SIG-M5 treated with dmso at 0.1 percent for 504 hours (cell line): ENCODE measurements around the gene DDX50.
"Not testable (repeated sequence)": the region's sequence is repeated elsewhere in the genome, so short reads cannot be mapped to it uniquely, and the experiment has no call there.

Source experiments
- DNase-seq: peaks from one replicate; lab custom pipeline; 2025; ENCODE audit not compliant: unreplicated experiment; lab: John Stamatoyannopoulos, UW

The DDX50 gene, protein sequence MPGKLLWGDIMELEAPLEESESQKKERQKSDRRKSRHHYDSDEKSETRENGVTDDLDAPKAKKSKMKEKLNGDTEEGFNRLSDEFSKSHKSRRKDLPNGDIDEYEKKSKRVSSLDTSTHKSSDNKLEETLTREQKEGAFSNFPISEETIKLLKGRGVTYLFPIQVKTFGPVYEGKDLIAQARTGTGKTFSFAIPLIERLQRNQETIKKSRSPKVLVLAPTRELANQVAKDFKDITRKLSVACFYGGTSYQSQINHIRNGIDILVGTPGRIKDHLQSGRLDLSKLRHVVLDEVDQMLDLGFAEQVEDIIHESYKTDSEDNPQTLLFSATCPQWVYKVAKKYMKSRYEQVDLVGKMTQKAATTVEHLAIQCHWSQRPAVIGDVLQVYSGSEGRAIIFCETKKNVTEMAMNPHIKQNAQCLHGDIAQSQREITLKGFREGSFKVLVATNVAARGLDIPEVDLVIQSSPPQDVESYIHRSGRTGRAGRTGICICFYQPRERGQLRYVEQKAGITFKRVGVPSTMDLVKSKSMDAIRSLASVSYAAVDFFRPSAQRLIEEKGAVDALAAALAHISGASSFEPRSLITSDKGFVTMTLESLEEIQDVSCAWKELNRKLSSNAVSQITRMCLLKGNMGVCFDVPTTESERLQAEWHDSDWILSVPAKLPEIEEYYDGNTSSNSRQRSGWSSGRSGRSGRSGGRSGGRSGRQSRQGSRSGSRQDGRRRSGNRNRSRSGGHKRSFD

DNA sequence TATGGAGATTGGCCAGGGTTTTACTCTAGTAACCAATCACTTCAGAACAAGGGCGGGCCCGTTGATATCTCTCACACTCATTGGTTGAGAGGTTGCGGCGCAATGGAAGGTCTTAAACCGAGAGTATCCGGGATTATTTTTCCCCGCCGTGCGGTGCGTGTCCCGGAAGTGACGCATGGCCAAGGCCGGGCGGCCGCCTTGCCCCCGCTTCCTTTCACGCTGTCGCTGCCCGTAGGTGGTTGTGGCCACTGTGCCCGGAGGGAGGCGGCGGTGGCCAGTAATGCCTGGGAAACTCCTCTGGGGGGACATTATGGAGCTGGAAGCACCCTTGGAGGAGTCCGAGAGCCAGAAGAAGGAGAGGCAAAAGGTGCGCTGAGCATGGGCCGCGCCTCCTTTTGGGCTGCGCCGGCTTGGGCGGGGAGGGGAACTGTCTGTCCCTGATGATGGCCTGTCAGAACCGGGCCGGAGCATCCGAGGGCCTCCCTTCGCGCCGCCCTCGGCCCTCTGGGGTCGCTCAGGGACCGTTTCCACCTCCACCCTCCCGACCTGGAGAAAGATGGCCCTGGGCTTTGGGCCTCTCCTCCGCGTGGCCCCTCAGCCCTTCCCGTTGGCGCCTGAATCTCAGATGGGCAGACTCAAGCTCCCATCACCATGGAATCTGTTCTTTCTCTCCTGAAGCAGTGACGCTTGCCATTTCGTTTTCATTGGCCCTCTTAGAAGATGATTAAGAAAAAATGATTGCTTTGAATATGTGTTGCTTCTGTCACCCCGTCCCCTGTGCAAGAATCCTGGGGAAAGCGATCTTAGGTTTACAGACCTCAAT is at the start of gene DDX50:
TSS of gene DDX50 (plus strand) at position 211 of the 823 bp plus-strand sequence. CDS start at position 281, 70 bp downstream.
- peak; percentile 98 for DNase-seq

DNA sequence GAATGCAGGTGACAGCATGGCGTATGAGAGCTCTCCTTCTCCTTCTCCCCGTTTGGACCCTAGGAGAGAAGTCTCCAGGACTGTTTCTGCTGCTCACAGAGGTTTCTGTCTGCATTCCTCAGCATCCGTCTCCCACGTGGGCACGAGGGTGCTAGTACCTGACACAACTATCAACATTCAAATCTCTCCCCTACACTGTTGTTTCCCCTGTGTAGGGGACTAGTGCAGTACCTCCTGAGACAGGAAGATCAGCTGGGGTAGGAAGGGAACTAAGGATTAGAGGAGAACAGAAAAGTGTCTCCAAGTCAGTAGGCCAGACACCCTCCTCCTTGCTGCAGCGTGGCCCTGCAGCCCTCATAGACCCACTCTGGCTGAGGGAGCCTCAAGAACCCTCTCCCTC is 44.8 kb upstream of the DDX50 start:
- DNase-seq, result no peak

DNA sequence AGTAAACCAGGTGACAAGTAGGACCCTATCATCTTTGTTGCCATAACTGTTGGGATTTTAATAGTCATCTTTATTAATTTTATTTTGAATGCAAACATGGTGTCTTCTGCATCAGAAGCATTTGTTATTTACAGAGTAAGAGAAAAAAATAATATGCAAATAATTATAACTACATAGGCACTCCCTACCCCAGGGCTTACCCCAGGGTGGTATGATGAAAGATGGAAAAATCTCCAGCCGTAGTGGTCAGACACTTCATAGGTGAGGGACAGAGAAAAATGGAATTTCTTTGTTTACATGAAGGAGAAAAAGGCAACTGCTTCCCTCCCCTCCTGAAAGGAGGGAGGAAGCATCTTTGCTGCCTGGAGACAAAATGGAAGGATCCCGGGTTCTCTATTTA is 44.1 kb upstream of the DDX50 start:
- DNase-seq, result no peak

DNA sequence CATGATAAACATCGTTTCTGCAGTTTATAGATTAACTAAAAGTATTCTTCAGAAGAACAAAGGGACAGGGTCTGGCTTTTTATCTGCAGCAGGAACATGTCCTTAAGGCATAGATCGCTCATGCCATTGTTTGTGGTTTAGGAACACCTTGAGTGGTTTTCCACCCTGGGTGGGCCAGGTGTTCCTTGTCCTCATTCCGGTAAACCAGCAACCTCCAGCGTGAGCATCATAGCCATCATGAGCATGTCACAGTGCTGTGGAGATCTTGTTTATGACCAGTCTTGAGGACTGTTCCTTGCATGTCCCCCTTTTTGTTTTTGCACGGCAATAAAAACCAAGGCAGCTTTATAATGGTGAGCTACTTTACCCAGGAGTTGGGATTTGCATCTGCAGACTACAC is 39.9 kb upstream of the DDX50 start:
- DNase-seq, result no peak

DNA sequence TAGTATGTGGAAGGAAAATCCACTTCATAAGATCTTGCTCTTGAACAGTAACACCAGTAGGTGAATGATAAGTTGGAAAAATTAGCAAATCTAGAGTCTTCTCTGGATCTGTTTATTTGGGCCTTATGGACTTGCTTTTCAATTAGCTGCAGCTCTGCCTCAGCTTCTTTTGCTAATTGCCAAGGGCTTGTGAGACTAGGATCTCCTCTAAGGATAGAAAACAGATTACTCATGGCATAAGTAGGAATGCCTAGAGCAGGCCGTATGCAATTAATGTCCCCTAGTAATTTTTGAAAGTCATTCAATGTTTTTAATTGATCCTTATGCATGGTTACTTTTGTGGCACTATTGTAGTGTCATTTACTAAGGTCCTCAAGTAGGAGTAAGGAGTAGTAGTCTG is 36.5 kb upstream of the DDX50 start:
- DNase-seq, result no peak

DNA sequence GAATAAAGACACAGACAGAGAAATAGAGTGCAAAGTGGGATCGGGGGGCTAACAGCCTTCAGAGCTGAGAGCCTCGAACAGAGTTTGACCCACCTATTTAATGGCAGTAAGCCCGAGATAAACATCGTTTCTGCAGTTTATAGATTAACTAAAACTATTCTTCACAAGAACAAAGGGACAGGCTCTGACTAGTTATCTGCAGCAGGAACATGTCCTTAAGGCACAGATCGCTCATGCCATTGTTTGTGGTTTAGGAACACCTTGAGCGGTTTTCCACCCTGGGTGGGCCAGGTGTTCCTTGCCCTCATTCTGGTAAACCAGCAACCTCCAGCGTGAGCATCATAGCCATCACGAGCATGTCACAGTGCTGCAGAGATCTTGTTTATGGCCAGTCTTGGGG is 32.9 kb upstream of the DDX50 start:
- not testable (repeated sequence) for DNase-seq

DNA sequence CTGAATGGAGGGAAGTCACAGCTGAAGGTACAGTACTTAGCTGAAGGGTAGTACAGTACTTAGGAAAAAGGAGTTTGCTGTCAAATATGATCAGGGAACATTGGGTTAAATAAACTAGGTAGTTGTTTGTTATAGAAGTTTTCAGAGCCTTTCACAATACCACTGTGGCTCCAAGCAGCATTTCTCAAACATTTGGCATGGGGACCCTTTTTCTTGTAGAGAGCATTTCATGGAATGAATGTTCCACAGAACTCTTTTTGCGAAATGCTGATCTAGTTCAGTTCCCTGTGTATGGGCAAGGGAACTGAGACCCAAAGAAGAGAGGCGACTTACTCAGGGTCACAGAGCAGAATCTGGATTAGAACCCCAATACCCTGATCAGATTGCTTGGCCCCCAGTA is 31.5 kb upstream of the DDX50 start:
- DNase-seq, result no peak

DNA sequence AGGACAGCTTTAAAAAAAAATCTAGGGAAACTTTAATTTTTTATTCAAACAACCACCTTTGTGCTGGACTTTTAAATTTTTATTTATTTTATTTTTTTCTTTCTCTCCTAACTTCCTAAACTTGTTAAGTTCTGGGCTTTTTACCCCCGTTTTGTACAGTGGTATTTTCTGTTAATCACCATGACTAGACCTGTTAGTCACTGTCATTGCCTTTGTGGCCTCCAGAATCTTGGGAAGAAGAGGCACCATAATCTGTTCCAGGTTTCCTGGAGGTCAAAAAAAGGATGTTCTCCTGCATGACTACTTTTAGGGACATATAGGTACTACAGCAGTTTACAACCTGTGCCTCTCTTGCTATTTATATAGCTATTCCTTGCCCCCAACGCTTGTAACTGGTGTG is 31.1 kb upstream of the DDX50 start:
- DNase-seq, result no peak

DNA sequence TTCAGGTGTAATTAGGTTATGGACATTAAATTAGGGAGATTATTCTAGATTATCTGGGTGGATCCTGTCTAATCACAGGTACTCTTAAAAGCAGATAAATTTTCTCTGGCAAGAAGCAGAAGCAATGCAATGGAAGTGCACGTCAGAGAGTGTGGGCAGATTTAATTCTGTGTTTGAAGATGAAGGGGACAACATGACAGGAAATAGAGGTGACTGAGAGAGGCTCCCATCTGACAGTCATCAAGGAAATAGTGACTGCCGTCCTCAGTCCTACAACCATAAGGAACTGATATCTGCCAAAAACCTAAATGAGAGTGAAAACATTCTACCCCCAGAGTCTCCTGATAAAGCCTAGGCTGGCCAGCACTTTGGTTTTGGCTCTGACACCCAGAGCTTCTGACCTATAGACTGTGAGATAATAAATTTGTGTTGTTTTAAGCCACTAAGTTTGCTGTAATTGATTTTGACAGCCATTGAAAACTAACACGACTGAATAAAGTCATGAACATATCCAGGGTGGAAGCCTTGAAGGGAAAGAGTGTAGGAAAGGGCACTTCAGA is 30.5 kb upstream of the DDX50 start:
- no peak for DNase-seq

DNA sequence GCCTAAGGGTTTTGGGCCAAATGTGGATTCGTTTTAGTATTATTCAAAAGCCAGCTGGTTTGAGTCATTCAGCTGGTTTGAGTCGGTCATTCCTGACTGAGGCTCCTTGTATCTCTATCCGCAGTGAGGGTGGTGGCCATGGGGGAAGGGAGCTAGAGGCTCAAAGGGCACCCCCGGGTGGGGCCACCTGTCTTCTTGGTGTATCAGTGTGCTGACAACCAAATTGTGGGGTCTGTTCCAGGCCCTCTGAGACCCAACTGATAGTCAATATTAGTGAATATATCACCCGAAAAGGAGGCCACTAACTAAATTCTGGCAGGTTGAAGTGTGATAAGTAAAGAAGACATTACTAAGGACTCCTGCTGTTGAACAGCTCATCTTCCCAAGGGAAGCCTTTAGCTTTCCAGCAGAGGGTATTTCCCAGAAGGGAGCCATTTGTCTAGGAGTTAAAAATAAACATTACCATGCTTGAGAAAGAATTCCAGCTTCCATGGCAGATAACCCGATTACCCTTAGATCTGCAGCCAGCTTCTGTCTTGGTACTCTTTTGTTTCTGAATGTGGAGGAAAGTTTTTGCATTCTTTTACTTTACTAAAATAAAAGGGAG is 29.9 kb upstream of the DDX50 start:
- no peak for DNase-seq

DNA sequence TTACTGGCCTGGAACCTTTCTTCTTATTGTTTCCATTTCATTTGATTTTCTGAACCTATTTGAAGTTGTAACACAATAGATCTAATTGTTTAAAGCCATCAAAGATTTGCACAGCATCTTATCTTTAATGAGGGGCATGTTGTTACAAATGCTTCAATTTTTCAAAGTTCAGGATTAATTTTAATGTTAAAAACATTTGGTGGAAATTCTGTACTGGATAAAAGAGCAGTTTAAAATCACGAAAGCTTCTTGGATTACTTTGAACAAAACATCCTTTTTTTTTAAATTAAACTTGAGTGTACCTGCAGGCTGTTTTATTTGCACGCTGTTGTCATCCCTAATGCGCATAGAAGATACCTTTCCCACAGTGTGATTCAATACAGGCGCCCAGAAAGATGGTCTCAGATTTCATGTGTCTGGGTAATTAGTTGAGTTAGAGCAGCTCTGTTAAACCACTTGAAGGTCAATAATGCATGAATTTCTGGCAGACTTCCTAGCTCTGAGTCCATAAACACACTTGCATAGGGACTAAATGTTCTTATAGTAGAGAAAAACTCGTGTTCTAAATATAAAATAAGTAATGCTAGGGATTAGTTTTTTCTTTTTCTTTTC is 29.3 kb upstream of the DDX50 start:
- DNase-seq, result no peak

DNA sequence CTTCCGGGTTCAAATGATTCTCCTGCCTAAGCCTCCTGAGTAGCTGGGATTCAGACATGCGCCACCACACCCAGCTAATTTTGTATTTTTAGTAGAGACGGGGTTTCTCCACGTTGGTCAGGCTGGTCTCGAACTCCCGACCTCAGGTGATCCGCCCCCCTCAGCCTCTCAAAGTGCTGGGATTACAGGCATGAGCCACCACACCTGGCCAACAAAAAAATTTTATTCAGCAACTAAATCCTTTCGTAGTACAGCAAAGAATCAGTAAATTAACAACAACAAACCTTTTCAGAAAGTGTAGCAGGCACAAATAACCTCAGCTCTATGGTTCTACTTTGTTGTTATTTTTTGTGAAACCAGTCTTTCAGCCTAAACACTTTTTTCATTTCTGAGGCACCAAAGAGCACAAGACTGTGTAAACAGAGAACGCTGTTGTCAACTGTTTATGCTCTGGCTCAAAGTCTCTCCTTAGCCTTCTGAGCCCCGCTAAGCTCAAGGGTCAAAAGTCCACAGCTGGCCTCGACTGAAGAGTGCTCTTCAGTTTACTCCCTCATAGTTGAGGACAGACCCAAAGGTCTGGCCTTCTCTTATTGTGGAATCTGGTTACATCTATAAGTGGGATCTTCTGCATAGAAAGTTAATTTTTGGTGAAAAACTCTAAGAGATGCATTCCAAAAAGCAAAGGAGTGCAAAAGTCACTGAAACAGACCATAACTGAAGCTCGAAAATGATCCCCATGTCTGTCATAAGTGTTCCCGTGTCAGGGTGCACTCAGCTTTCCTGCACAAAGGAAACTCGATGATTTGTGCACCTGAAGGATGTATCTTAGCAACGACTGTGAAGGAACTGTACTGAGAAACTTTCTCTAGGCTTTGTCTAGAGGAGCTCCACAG is 24.6 kb upstream of the DDX50 start:
- no peak for DNase-seq

DNA sequence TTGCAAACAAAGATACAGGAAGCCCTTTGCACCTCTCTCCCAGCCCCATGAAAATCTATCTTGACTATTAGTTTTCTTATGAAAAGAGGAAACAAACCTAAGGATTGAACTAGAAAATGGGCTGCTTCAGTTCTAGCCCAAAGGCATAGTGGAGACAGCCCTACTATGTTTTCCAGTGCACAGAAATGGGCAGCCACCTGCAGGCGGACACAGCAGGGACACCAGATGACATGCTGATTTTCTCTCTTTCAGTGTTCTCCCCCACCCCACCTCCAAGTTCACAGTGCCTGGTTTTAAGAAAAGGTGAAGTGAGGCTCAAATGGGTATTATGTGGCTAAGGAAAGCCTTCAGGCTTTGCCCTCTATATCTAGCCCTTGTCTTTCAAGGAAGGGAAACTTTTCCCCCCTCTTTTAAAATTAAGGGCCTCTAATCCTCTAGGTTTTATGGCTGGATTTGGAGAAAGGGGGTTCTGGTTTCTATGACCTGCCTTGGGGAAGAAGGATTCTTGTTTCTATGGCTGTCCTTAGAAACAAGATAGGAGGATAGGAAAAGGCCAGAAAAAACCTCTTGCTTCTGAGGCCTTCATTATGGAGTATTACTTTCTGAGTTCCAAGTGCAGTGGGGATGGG is 23.5 kb upstream of the DDX50 start:
- no peak for DNase-seq

DNA sequence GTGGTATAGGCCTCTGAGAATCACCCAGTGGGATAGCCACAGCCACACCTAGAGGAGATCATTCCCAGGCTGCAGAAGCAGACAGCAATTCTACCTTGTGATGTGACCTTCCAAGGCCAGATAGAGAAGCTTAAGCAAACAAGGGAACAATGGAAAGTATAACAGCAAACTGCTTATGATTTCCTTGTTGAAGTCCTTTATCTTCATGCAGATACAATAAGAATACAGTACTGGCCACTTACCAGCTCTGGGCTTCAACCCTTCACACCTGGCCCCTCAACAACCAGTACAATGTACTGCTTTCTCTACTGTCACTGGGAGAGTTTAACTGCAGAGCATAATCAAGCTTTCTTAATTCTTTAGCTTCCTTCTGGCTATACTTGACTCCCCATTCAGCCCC is 22.6 kb upstream of the DDX50 start:
- no peak for DNase-seq

DNA sequence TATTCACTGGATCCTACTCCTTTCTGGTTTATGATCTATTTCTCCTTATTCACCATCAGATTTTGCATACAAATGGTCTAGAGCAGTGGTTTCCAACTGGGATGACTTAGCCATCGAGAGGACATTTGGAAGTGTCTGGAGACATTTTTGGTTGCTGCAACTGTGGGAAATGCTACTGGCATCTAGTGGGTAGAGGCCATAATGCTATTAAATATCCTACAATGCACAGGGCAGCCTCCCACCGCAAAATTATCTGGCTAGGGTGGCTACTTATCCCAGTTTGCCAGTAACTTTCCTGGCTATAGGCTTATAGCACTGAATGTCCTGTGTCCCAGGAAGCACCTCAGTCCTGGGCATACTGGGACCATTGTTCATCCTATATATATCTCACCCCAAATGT is 21.5 kb upstream of the DDX50 start:
- no peak for DNase-seq

DNA sequence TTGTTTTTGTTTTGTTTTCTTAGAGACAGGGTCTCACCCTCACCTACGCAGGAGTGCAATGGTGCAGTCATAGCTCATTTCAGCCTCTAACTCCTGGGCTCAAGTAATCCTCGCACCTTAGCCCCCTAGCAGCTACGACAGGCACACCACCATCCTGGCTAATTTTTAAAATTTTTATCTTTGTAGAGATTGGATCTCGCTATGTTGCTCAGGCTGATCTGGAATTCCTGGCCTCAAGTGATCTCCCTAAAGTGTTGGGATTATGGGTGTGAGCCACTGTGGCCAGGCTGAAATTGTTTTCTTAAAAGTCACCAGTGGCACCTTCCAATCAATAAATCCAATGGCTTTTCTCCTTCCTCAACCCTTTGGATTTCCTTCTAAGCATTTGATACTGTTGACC is 20.9 kb upstream of the DDX50 start:
- no peak for DNase-seq

DNA sequence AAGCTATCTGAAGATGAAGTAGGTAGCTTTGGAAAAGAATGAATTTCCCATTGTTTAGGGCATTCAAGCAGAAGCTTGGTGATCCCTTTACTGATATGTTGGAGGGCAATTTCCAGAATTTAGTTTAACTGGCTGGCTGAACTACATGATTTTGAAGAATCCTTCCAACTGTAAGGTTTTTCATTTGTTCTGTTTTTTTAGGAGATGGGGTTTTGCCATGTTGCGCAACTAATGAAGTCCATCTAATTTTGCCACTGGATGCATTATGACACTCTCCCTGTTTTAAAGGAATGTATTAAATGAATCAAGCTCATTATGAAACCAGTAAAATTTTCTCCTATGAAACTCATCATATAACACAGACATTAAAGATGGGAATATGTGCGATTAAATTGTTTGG is 6.1 kb upstream of the DDX50 start:
- DNase-seq, result no peak

DNA sequence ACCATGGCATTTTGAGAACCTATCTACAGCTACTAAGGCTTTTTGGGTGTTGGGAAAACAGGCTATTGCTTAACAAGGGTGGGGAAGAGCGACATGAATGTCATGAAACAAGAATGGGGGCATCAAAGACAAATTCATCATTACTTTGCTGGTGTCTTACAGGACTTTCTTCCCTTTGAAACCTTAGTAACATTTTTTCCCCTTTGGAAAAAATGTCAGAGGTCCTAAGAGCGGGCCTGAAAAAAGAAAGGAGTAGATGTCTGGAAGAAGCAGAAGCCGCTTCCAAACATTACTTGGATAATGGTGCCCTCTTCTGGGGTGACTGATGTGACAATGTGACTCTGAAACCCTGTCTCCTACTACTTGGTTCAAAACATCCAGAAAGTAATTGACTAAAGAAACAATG is 3.8 kb upstream of the DDX50 start:
- DNase-seq, result peak; percentile 73

DNA sequence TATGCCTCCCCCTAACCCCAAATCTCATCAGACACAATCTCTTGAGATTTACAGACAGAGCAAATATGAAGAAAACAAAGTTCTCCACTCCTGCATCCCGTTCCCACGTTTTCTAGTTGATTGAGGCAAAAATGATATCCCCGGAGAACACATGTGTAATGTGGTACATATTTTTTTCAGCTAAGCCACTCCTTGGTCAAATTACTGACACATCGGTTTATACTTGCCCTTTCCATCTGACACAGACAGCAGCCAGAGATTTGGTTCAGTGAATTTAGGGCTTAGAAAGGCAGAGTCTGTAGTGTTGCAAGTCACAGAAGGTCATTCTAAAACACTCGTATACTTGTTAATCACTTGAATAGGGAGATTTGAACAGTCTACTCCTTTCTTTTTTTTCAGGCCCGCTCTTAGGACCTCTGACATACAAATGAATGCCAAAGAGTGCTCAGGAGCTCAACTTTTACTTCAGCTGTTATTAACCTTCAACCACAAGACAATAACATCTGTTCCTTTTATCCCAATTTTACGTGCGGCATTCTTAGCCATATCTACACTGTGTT is 1.8 kb upstream of the DDX50 start:
- no peak for DNase-seq
